ENCODE measurements around the gene STK17A. TPM values are rescaled to one million over a fixed set of nuclear protein-coding genes. Genes with fewer than 3 reads are reported as not detected.

STK17A gene
- total RNA-seq, 1 experiment from 2014 or later = 9.8 TPM

- no peaks in the 10 kb centered on the region for H3K23me2 ChIP-seq (ENCODE audit: insufficient read length, low read depth, low read length, poor library complexity, severe bottlenecking)
- H3K9me3 ChIP-seq (ENCODE audit: control insufficient read depth, low read depth, low read length) = no peaks in the 10 kb centered on the region
- H3K79me1 ChIP-seq (ENCODE audit: insufficient read depth, low read depth, low read length, poor library complexity, severe bottlenecking) = peaks cover 1% of the 10 kb centered on the region
- H2BK12ac ChIP-seq (ENCODE audit: insufficient read length, low read depth, low read length) = no peak overlapping the region
- TF ChIP-seq CTCF (conservative IDR thresholded peaks at IDR 0.05) = no peak
- no peak overlapping the region for H2BK20ac ChIP-seq (ENCODE audit: low read depth, low read length, poor library complexity, severe bottlenecking)
- WGBS (ENCODE audit: extremely low coverage, insufficient read length, low lambda C conversion rate) = no CpG with 5 or more reads among the region's 9 CpGs
- no peak overlapping the region for H2AK5ac ChIP-seq (ENCODE audit: insufficient read length, low read length)
- no peak overlapping the region for H3K4me2 ChIP-seq (ENCODE audit: insufficient read depth, insufficient read length, low read length)
- Mint-ChIP-seq H3K27me3 (ENCODE audit: low read depth) (no peaks in the 10 kb centered on the region), H3K27ac (peak overlapping the region in 2 of 3 experiments; percentile 61 to 91; a peak in 6 of 7 replicates), H3K9me3 (no peaks in the 10 kb centered on the region), H3K4me3 (no peak overlapping the region), H3K36me3 (ENCODE audit: insufficient read depth in 1 of 3, low read depth in 3 of 3) (peaks cover 8 to 29% (median 26%) of the 10 kb centered on the region in 3 experiments; a peak in 6 of 7 replicates), H3K4me1 (peaks cover 51 to 61% of the 10 kb centered on the region in 2 experiments)
- H3K9ac ChIP-seq (ENCODE audit: extremely low read depth, insufficient read length, low read length) = no peak overlapping the region
- no peak overlapping the region for H3T11ph ChIP-seq (ENCODE audit: low read length)
- peaks cover 2% of the 10 kb centered on the region; the same call in 1 of the 2 replicates for H3K79me2 ChIP-seq (ENCODE audit: insufficient read depth, low read length)
- H3K56ac ChIP-seq (ENCODE audit: insufficient read length, low read depth, low read length) = no peak overlapping the region
- no peak overlapping the region for H3K4ac ChIP-seq (ENCODE audit: low read depth, low read length)
- H3K27me3 ChIP-seq (ENCODE audit: insufficient read depth, low read length) = no peaks in the 10 kb centered on the region
- H3K27ac ChIP-seq (ENCODE audit: insufficient read length, low read depth, low read length) = no peak overlapping the region
- H3K4me1 ChIP-seq (ENCODE audit: insufficient read depth, low read length) = peaks cover 19% of the 10 kb centered on the region; the same call in 1 of the 2 replicates
- DNase-seq = no peak
- H2BK120ac ChIP-seq (ENCODE audit: low read depth, low read length, poor library complexity, severe bottlenecking) = no peak overlapping the region
- H2AFZ ChIP-seq (ENCODE audit: low read length) = no peak overlapping the region
- no peaks in the 10 kb centered on the region for H4K20me1 ChIP-seq (ENCODE audit: control insufficient read depth, insufficient read depth, insufficient read length)
- no peak overlapping the region for H3K14ac ChIP-seq (ENCODE audit: insufficient read depth, low read length)
- H4K91ac ChIP-seq (ENCODE audit: insufficient read length, low read depth, low read length) = no peak overlapping the region
- no peak overlapping the region for H3K23ac ChIP-seq (ENCODE audit: insufficient read length, low read depth, low read length)
- no peak overlapping the region for H4K5ac ChIP-seq (ENCODE audit: insufficient read length, low read depth, low read length)
- H2BK15ac ChIP-seq (ENCODE audit: low read depth, low read length) = no peak overlapping the region
- no peak overlapping the region for H2BK5ac ChIP-seq (ENCODE audit: insufficient read length, low read length)
- H3K18ac ChIP-seq (ENCODE audit: insufficient read length, low read depth, low read length) = no peak overlapping the region
- H4K8ac ChIP-seq (replicated peaks; ENCODE audit: insufficient read length, low read depth, low read length) = no peak overlapping the region
These were observed 67.6 kb downstream of the STK17A start for GRCh38 chr7:43650457-43651052.

Measured in H9 (cell line).